OCI-LY1 (cell line): ENCODE measurements around the gene SLC25A29.

Source experiments
- H2AFZ ChIP-seq: fragments of 200-600 bp; sonication (generic), shearing (Covaris generic); 2 replicates; pipeline ENCODE4 v1.6.0; 2014; ENCODE audit warnings: antibody characterized with exemption, mild to moderate bottlenecking, low read length
- H3F3A ChIP-seq: fragments of 200-600 bp; sonication (generic), shearing (Covaris generic); 2 replicates; pipeline ENCODE4 v1.6.0; 2014; ENCODE audit warnings: mild to moderate bottlenecking, antibody characterized with exemption, low read length, moderate library complexity; ENCODE audit not compliant: insufficient read depth
- H3K27ac ChIP-seq: fragments of 200-600 bp; sonication (generic); 2 replicates; pipeline ENCODE4 v1.5.1; 2014; ENCODE audit warnings: low read length, mixed run types, mild to moderate bottlenecking, low read depth; ENCODE audit not compliant: poor library complexity, severe bottlenecking
- H3K27me3 ChIP-seq: fragments of 200-600 bp; sonication (generic); 2 replicates; pipeline ENCODE4 v1.6.0; 2014; ENCODE audit warnings: antibody characterized with exemption, mild to moderate bottlenecking, low read length, moderate library complexity; ENCODE audit not compliant: insufficient read depth
- H3K36me3 ChIP-seq: fragments of 200-600 bp; sonication (generic); 2 replicates; pipeline ENCODE4 v1.6.1; 2014; ENCODE audit warnings: mild to moderate bottlenecking, antibody characterized with exemption, low read length, moderate library complexity, mixed read lengths; ENCODE audit not compliant: insufficient read depth
- H3K4me1 ChIP-seq: fragments of 200-600 bp; sonication (generic); 2 replicates; pipeline ENCODE4 v1.5.1; 2014; ENCODE audit warnings: mild to moderate bottlenecking, low read length, moderate library complexity; ENCODE audit not compliant: insufficient read depth, severe bottlenecking
- H3K4me2 ChIP-seq: fragments of 200-600 bp; sonication (generic), shearing (Covaris generic); 2 replicates; pipeline ENCODE4 v1.6.1; 2014; ENCODE audit warnings: low read length
- H3K4me3 ChIP-seq: fragments of 200-600 bp; sonication (generic); 2 replicates; pipeline ENCODE4 v1.5.1; 2014; ENCODE audit warnings: low read length, low read depth, mild to moderate bottlenecking, mixed read lengths; ENCODE audit not compliant: poor library complexity, severe bottlenecking
- H3K79me2 ChIP-seq: fragments of 200-600 bp; shearing (Covaris generic); 2 replicates; pipeline ENCODE4 v1.6.1; 2016; ENCODE audit warnings: mixed run types, low read length, mixed read lengths; ENCODE audit not compliant: insufficient read depth
- H3K9ac ChIP-seq: fragments of 200-600 bp; sonication (generic), shearing (Covaris generic); 2 replicates; pipeline ENCODE4 v1.6.1; 2014; ENCODE audit warnings: mild to moderate bottlenecking, low read length, mixed read lengths
- H3K9me2 ChIP-seq: fragments of 200-600 bp; sonication (generic), shearing (Covaris generic); 2 replicates; pipeline ENCODE4 v1.6.1; 2014; ENCODE audit warnings: low read depth, mild to moderate bottlenecking, low read length, mixed read lengths
- H3K9me3 ChIP-seq: fragments of 200-600 bp; shearing (Covaris generic); 2 replicates; pipeline ENCODE4 v1.6.1; 2014; ENCODE audit warnings: low read length, mixed read lengths
- H4K20me1 ChIP-seq: fragments of 200-600 bp; sonication (generic), shearing (Covaris generic); 2 replicates; pipeline ENCODE4 v1.6.0; 2016; ENCODE audit warnings: mild to moderate bottlenecking, low read length; ENCODE audit not compliant: insufficient read depth
- EZH2 ChIP-seq: fragments of 200-600 bp; sonication (generic), shearing (Covaris generic); IDR thresholded peaks from 2 replicates; pipeline ENCODE4 v1.8.0; 2017; ENCODE audit warnings: borderline replicate concordance, mixed run types, mild to moderate bottlenecking, antibody characterized with exemption, low read length, moderate library complexity, mixed read lengths
- TF ChIP-seq, protein P1 (sequence below): fragments of 200-600 bp; sonication (generic), shearing (Covaris generic); IDR thresholded peaks from 2 replicates; pipeline ENCODE4 v1.5.1; 2017; ENCODE audit warnings: mild to moderate bottlenecking, antibody characterized with exemption, low read length, moderate library complexity, mixed read lengths

Gene SLC25A29

DNA sequence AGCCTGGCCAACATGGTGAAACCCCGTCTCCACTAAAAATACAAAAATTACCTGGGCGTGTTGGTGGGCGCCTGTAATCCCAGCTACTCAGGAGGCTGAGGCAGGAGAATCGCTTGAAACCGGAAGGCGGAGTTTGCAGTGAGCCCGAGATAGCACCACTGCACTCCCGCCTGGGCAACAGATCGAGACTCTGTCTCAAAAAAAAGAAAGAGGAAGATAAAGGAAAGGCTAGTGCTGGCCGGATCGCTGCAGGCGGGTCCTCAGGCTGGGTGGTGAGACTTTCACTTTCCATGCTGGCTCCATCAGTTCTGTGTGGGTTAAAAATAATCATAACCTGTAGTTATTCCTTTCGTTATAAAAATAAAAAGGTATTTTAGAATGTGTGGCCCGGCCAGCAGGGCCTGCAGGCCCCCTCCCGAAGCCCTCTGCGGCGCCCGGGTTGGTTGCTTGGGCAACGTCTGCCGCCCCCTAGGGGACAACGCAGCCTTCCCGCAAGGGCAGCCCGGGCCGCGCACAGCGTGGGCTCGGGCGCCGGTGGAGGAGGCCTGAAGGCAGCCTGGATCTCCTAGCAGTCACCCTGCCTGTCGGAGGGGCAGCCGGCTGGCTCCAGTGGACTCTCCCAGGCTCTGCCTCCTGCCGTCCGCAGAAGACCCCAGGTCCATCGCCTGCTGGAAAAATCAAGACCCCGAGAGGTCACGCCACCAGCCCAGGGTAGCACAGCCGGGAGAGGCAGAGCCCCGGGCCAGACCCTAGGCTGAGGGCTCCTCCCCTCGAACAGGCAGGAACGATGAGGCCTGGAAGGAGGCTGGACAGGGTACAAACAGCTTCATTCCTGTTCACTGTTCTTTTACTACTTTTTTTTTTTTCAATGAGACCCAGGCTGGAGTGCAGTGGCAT lies 11.9 kb upstream of the SLC25A29 start:
- TF ChIP-seq, protein P1, sequence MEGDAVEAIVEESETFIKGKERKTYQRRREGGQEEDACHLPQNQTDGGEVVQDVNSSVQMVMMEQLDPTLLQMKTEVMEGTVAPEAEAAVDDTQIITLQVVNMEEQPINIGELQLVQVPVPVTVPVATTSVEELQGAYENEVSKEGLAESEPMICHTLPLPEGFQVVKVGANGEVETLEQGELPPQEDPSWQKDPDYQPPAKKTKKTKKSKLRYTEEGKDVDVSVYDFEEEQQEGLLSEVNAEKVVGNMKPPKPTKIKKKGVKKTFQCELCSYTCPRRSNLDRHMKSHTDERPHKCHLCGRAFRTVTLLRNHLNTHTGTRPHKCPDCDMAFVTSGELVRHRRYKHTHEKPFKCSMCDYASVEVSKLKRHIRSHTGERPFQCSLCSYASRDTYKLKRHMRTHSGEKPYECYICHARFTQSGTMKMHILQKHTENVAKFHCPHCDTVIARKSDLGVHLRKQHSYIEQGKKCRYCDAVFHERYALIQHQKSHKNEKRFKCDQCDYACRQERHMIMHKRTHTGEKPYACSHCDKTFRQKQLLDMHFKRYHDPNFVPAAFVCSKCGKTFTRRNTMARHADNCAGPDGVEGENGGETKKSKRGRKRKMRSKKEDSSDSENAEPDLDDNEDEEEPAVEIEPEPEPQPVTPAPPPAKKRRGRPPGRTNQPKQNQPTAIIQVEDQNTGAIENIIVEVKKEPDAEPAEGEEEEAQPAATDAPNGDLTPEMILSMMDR: peak; percentile 79
- no peak for TF ChIP-seq EZH2
- Histone ChIP-seq H2AFZ (no peak overlapping the region), H3K9me2 (no peaks in the 10 kb centered on the region), H3K9ac (no peak overlapping the region), H4K20me1 (no peaks in the 10 kb centered on the region), H3K27ac (no peak overlapping the region), H3K9me3 (no peaks in the 10 kb centered on the region), H3K4me3 (peak overlapping the region; percentile 10), H3K36me3 (no peaks in the 10 kb centered on the region), H3K79me2 (no peaks in the 10 kb centered on the region), H3K4me2 (peak overlapping the region; percentile 20; the same call in 1 of the 2 replicates), H3K27me3 (peaks cover 4% of the 10 kb centered on the region; the same call in 1 of the 2 replicates), H3F3A (no peaks in the 10 kb centered on the region), H3K4me1 (no peaks in the 10 kb centered on the region)

DNA sequence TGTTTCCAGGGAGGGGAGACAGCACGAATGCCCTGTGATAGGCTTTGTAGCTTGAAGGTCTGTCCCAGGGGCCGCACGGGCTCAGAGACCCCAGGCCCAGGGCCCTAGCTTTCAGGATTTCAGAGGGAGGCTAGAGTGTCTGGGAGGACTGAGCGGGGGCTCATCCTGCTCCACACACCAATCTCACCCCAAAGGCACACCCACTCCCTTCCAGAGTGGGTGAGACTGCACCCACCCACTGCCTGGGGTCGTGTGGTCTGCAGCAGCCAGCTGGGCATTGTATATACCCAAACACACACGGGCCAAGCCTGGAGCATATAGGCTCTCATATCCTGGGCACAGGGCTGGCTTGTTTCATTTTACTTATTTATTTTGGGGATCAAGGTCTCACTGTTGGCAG lies 11.1 kb upstream of the SLC25A29 start:
- Histone ChIP-seq H3K36me3 (no peaks in the 10 kb centered on the region), H3K9me3 (no peaks in the 10 kb centered on the region), H2AFZ (no peak overlapping the region), H3K27ac (no peak overlapping the region), H4K20me1 (no peaks in the 10 kb centered on the region), H3K79me2 (no peaks in the 10 kb centered on the region), H3K9ac (no peak overlapping the region), H3F3A (no peaks in the 10 kb centered on the region), H3K4me1 (peaks cover under 1% of the 10 kb centered on the region), H3K4me3 (no peak overlapping the region), H3K27me3 (peaks cover 4% of the 10 kb centered on the region; the same call in 1 of the 2 replicates), H3K9me2 (no peaks in the 10 kb centered on the region), H3K4me2 (no peak overlapping the region)
- TF ChIP-seq EZH2: no peak
- TF ChIP-seq, protein P1: no peak

DNA sequence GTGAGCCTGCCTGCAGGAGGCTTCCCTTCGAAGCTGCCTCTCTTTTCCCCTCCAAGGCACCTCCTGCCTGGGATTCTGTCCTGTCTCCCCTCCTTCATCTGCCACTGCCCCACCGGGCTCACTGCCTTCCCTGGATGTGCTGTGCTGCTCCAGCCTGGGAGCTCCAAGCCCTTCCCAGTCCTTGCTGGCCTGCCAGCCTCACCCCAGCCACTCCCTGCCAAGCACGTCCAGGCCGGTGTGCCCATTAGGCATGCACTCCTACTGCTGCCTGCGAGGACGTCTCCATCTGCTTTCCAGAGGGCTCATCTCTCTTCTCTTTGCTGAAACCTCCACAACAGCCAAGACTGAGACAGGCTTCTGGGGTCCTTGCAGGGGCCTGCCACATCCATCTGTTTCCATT lies 8.5 kb upstream of the SLC25A29 start:
- Histone ChIP-seq H3K79me2 (no peaks in the 10 kb centered on the region), H3K4me1 (peaks cover 6% of the 10 kb centered on the region), H4K20me1 (no peaks in the 10 kb centered on the region), H3K9me2 (no peaks in the 10 kb centered on the region), H3K9me3 (no peaks in the 10 kb centered on the region), H3K4me3 (no peak overlapping the region), H3K27ac (no peak overlapping the region), H3K27me3 (no peaks in the 10 kb centered on the region; the same call in 1 of the 2 replicates), H2AFZ (no peak overlapping the region), H3K36me3 (no peaks in the 10 kb centered on the region), H3K4me2 (no peak overlapping the region), H3F3A (no peaks in the 10 kb centered on the region), H3K9ac (no peak overlapping the region)
- no peak for TF ChIP-seq EZH2
- TF ChIP-seq, protein P1: no peak
